ENCODE measurements around the gene EGLN1. TPM values are rescaled to one million over a fixed set of nuclear protein-coding genes. Genes with fewer than 3 reads are reported as not detected.

EGLN1 gene
- total and polyA plus RNA-seq, 2 of the 8 experiments (the other 6 are each of a cell fraction or from before 2014, with no cell fraction given): 4.0 to 6.4 TPM

GRCh38 chr1:231444059-231444458 lies 22.0 kb upstream of the EGLN1 start:
- H2BK5ac ChIP-seq (ENCODE audit: low read depth, low read length): no peak overlapping the region
- H3K23ac ChIP-seq (ENCODE audit: insufficient read length): no peak overlapping the region
- no peaks in the 10 kb centered on the region for H3K36me3 ChIP-seq (ENCODE audit: control insufficient read depth in 2 of 4, insufficient read depth in 4 of 4, low read length in 3 of 4)
- H2AFZ ChIP-seq (ENCODE audit: low read length): no peak overlapping the region
- TF ChIP-seq GTF2F1 (IDR thresholded peaks at IDR 0.05; ENCODE audit: borderline replicate concordance, low read depth, low read length) (no peak), SAP30 (IDR thresholded peaks at IDR 0.05; ENCODE audit: insufficient read depth, insufficient replicate concordance, low read length) (no peak), CEBPB (IDR thresholded peaks at IDR 0.05; ENCODE audit: low read depth, low read length) (no peak), HDAC6 (IDR thresholded peaks at IDR 0.05; ENCODE audit: low read depth, low read length) (no peak), CHD1 (IDR thresholded peaks at IDR 0.05; ENCODE audit: low read depth, low read length) (no peak), MAX (IDR thresholded peaks at IDR 0.05) (no peak), GABPA (IDR thresholded peaks at IDR 0.05; ENCODE audit: borderline replicate concordance, insufficient read depth, low read length) (no peak), CTBP2 (IDR thresholded peaks at IDR 0.05; ENCODE audit: borderline replicate concordance, insufficient read depth, insufficient read length, low read length) (no peak), KDM1A (IDR thresholded peaks at IDR 0.05; ENCODE audit: borderline replicate concordance, low read length) (no peak), BRCA1 (IDR thresholded peaks at IDR 0.05; ENCODE audit: low read depth, low read length) (no peak), FOSL1 (IDR thresholded peaks at IDR 0.05; ENCODE audit: insufficient read depth, low read depth, low read length) (no peak), TAF1 (IDR thresholded peaks at IDR 0.05; ENCODE audit: low read depth, low read length) (no peak), PHF8 (conservative IDR thresholded peaks at IDR 0.05; ENCODE audit: low read depth, low read length) (no peak)
- no peak overlapping the region for H3K4me3 ChIP-seq (ENCODE audit: extremely low read depth in 1 of 4, insufficient read depth in 2 of 4, low read depth in 3 of 4, low read length in 4 of 4)
- H3K9me3 ChIP-seq (ENCODE audit: insufficient read depth in 2 of 2, low read depth in 1 of 2, low read length in 1 of 2): no peaks in the 10 kb centered on the region
- no peaks in the 10 kb centered on the region; a peak in 1 of 7 replicates for H3K27me3 ChIP-seq (replicated peaks in 1 of 4; ENCODE audit: control insufficient read depth in 3 of 4, extremely low read depth in 1 of 4, insufficient read depth in 3 of 4, low read length in 3 of 4)
- H2AK5ac ChIP-seq (ENCODE audit: low read depth, low read length): no peak overlapping the region
- no peak overlapping the region for H3K18ac ChIP-seq (ENCODE audit: extremely low read depth, low read length)
- no peaks in the 10 kb centered on the region for H3K79me2 ChIP-seq (ENCODE audit: control insufficient read depth in 1 of 2, insufficient read depth in 2 of 2, low read length in 2 of 2)
- H2BK12ac ChIP-seq (ENCODE audit: low read depth, low read length): no peak overlapping the region
- no peak overlapping the region for H4K5ac ChIP-seq (ENCODE audit: insufficient read length, low read depth, low read length)
- H3K9ac ChIP-seq (replicated peaks in 1 of 4; ENCODE audit: extremely low read depth in 1 of 4, low read depth in 3 of 4, low read length in 3 of 4): no peak overlapping the region
- no peak overlapping the region for H3K56ac ChIP-seq (replicated peaks; ENCODE audit: insufficient read length, low read depth, low read length)
- no peaks in the 10 kb centered on the region for H3K4me1 ChIP-seq (replicated peaks in 1 of 4; ENCODE audit: control insufficient read depth in 3 of 4, insufficient read depth in 4 of 4, low read length in 3 of 4)
- H3K23me2 ChIP-seq (ENCODE audit: low read depth, low read length): no peaks in the 10 kb centered on the region
- H2BK15ac ChIP-seq (ENCODE audit: low read length): no peak overlapping the region
- no peak overlapping the region for H4K8ac ChIP-seq (ENCODE audit: extremely low read depth, insufficient read depth, low read length)
- H3K14ac ChIP-seq (ENCODE audit: insufficient read length): no peak overlapping the region
- H3K4ac ChIP-seq (replicated peaks; ENCODE audit: insufficient read length, low read depth, low read length): no peak overlapping the region
- H4K91ac ChIP-seq (replicated peaks; ENCODE audit: insufficient read length, low read length): no peak overlapping the region
- no peak for DNase-seq (ENCODE audit: low read depth in 1 of 2, low spot score in 2 of 2)
- CTCF ChIA-PET (ENCODE audit: partially characterized antibody): interaction anchor here (0.6 kb wide), 1 partner anchor 131 kb away, joined by 3 read pairs; no protein-coding TSS in a partner anchor
- no peak for FAIRE-seq
- no peaks in the 10 kb centered on the region for H4K20me1 ChIP-seq (replicated peaks in 1 of 2; ENCODE audit: control insufficient read depth in 1 of 2, insufficient read depth in 2 of 2, low read length in 2 of 2)
- no peak overlapping the region for H3K27ac ChIP-seq (ENCODE audit: low read depth, low read length)
- H2BK20ac ChIP-seq (ENCODE audit: low read length): no peak overlapping the region
- POLR2A ChIA-PET (ENCODE audit: partially characterized antibody): no interaction called here
- H3K4me2 ChIP-seq (ENCODE audit: insufficient read depth in 1 of 2, low read depth in 2 of 2, low read length in 2 of 2): no peak overlapping the region
- WGBS, 2 experiments (ENCODE audit: extremely low coverage in 1 of 2, insufficient coverage in 1 of 2, insufficient read length in 1 of 2, insufficient replicate concordance in 2 of 2, low coverage in 1 of 2, low lambda C conversion rate in 2 of 2, missing lambda C conversion rate in 1 of 2): 90% methylated on average over 2 of the region's 2 CpGs; no CpG with 5 or more reads in 1 of the 2 experiments
- H3K79me1 ChIP-seq (ENCODE audit: low read depth, low read length): no peaks in the 10 kb centered on the region
- no peak overlapping the region for H2BK120ac ChIP-seq (replicated peaks; ENCODE audit: low read depth, low read length)

Data from H1 (cell line).